Endothelial cell (in vitro differentiated cells): ENCODE measurements around the gene FIG4. TPM values are rescaled to one million over a fixed set of nuclear protein-coding genes. Genes with fewer than 3 reads are reported as not detected.
"Not testable (repeated sequence)": the region's sequence is repeated elsewhere in the genome, so short reads cannot be mapped to it uniquely, and the experiment has no call there.

Source experiments
- DNase-seq: peaks from one replicate; pipeline ENCODE4 v3.0.0; 2021; ENCODE audit warnings: low spot score
- H3K27ac Mint-ChIP-seq: one replicate; pipeline ENCODE4 v1.8.0; 2021; ENCODE audit warnings: mixed read lengths, inconsistent platforms; ENCODE audit not compliant: unreplicated experiment
- H3K27me3 Mint-ChIP-seq: one replicate; pipeline ENCODE4 v1.8.0; 2021; ENCODE audit warnings: mild to moderate bottlenecking, moderate library complexity, mixed read lengths, inconsistent platforms; ENCODE audit not compliant: unreplicated experiment
- H3K36me3 Mint-ChIP-seq: one replicate; pipeline ENCODE4 v1.8.0; 2021; ENCODE audit warnings: mild to moderate bottlenecking, low read depth, mixed read lengths, inconsistent platforms; ENCODE audit not compliant: unreplicated experiment
- H3K4me1 Mint-ChIP-seq: one replicate; pipeline ENCODE4 v1.8.0; 2021; ENCODE audit warnings: mild to moderate bottlenecking, mixed read lengths, inconsistent platforms; ENCODE audit not compliant: unreplicated experiment
- H3K4me3 Mint-ChIP-seq: one replicate; pipeline ENCODE4 v1.8.0; 2021; ENCODE audit warnings: mild to moderate bottlenecking, mixed read lengths, inconsistent platforms; ENCODE audit not compliant: unreplicated experiment
- H3K9me3 Mint-ChIP-seq: one replicate; pipeline ENCODE4 v1.8.0; 2021; ENCODE audit warnings: mixed read lengths, inconsistent platforms; ENCODE audit not compliant: unreplicated experiment
- total RNA-seq: library from RNA; stranded (reverse); fragmentation: NEBNext Ultra II Directional; extraction: Animal tissue kit (Norgen Biotek cat#: 25700); gene quantifications from one replicate; pipeline ENCODE4 v1.2.1, GENCODE V29; 2021; ENCODE audit not compliant: unreplicated experiment
- TF ChIP-seq, protein P1 (sequence below): fragments of 200-600 bp; sonication (generic); IDR thresholded peaks from one replicate; pipeline ENCODE4 v1.5.0; 2021; ENCODE audit warnings: antibody characterized with exemption; ENCODE audit not compliant: unreplicated experiment

Gene FIG4
- total RNA-seq, 1 donor from 2014 or later, result 9.2 TPM

DNA sequence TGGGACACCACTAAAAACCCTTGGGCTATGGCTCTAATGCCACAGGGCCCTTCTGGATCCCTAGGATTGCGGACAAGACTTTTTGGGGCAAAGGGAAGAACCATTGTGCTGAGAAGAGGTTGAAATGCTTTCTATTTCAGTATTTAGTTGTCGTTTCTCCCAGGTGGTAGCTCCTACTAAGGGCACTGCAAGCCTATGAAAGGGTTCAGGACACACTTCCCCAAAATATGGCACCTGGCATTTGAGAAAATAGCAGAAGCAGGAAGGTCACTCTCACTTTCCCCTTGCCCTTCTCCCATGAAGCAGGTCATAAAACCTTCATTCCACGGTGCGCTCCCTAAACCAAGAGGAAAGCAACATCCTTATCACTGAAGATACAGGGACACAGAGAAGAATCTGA lies 161.6 kb downstream of the FIG4 start:
- H3K9me3 Mint-ChIP-seq, result no peaks in the 10 kb centered on the region
- no peak overlapping the region for H3K4me3 Mint-ChIP-seq
- H3K4me1 Mint-ChIP-seq, result no peaks in the 10 kb centered on the region
- no peaks in the 10 kb centered on the region for H3K36me3 Mint-ChIP-seq
- DNase-seq, result no peak
- TF ChIP-seq, protein P1, sequence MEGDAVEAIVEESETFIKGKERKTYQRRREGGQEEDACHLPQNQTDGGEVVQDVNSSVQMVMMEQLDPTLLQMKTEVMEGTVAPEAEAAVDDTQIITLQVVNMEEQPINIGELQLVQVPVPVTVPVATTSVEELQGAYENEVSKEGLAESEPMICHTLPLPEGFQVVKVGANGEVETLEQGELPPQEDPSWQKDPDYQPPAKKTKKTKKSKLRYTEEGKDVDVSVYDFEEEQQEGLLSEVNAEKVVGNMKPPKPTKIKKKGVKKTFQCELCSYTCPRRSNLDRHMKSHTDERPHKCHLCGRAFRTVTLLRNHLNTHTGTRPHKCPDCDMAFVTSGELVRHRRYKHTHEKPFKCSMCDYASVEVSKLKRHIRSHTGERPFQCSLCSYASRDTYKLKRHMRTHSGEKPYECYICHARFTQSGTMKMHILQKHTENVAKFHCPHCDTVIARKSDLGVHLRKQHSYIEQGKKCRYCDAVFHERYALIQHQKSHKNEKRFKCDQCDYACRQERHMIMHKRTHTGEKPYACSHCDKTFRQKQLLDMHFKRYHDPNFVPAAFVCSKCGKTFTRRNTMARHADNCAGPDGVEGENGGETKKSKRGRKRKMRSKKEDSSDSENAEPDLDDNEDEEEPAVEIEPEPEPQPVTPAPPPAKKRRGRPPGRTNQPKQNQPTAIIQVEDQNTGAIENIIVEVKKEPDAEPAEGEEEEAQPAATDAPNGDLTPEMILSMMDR, result no peak
- H3K27ac Mint-ChIP-seq, result no peak overlapping the region
- peaks cover 2% of the 10 kb centered on the region for H3K27me3 Mint-ChIP-seq

DNA sequence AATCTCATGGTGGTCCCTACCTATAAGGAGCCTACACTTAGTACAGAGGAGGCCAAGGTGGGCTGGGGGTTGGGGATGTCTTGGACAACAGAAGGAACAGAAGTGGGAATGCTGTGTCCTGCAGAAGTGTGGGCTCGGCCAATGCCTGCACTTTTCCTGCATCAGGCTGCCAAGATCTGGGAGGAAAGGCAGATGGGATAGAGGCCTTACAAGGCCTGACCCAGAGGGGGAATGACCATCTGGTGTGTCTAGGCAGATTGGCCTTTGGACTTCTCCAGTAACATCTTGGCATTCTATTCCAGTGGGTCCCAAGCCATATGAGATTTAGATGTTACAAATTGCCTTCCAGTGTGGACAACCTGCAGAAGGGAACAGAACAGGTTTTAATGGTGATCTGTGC lies 162.3 kb downstream of the FIG4 start:
- H3K27me3 Mint-ChIP-seq, result peaks cover 2% of the 10 kb centered on the region
- H3K27ac Mint-ChIP-seq, result no peak overlapping the region
- no peaks in the 10 kb centered on the region for H3K9me3 Mint-ChIP-seq
- TF ChIP-seq, protein P1, result no peak
- H3K4me3 Mint-ChIP-seq, result no peak overlapping the region
- H3K36me3 Mint-ChIP-seq, result no peaks in the 10 kb centered on the region
- no peak for DNase-seq
- H3K4me1 Mint-ChIP-seq, result no peaks in the 10 kb centered on the region

DNA sequence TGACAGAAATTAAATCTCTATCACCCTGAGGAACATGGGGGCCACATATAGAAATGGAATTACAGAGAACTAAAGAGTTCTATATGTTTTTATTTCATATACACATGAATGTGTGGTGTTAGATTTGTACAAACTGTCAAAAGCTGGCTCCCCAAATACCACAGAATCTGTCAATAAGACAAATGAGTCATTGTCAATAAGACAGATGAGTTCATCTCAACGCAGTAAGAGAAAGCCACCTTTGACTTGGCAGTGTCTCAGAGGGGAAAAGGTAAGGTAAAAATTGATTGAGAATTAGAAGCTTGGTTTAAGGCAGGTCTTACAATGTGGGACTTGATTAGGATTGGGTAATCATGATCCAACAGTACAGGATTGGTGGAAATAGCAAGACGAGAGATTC lies 162.9 kb downstream of the FIG4 start:
- Mint-ChIP-seq H3K9me3 (no peaks in the 10 kb centered on the region), H3K36me3 (no peaks in the 10 kb centered on the region), H3K27me3 (peaks cover 2% of the 10 kb centered on the region), H3K27ac (no peak overlapping the region), H3K4me1 (no peaks in the 10 kb centered on the region), H3K4me3 (no peak overlapping the region)
- no peak for DNase-seq
- TF ChIP-seq, protein P1, result no peak

DNA sequence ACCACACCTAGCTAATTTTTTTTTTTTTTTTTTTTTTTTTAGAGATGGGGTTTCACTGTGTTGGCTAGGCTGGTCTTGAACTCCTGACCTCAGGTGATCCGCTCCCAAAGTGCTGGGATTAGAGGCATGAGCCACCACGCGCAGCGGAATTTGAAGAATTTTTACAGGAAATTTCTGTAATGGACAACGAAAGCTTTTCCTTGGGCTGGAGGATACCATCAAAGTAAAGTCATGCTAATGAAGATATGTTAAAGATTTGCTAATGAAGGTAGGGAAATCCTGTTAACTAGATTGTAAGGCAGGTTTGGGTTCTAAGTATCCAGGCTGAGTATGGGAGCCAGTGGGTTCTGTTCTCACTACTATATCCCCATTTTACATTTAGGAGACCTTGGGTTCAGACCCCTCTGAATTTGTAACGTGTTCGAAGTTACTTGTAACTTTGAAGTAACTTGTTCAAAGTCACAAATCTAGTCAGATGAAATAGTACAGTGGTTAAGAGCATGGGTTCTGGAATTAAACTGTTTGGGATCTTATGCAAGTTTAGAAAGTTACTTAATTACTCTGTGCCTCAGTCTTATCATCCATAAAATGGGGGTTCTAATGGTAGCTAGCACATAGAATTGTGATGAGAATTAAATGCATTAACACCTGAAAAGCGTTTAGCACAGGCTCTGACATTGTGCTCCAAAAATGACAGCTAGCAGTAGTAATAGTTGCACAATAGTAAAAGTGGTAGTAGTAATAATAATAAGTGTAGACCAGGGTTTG lies 163.6 kb downstream of the FIG4 start:
- H3K9me3 Mint-ChIP-seq, result peaks cover under 1% of the 10 kb centered on the region
- DNase-seq, result no peak
- H3K4me1 Mint-ChIP-seq, result no peaks in the 10 kb centered on the region
- H3K27me3 Mint-ChIP-seq, result peaks cover 2% of the 10 kb centered on the region
- peaks cover under 1% of the 10 kb centered on the region for H3K36me3 Mint-ChIP-seq
- no peak overlapping the region for H3K4me3 Mint-ChIP-seq
- TF ChIP-seq, protein P1, result no peak
- H3K27ac Mint-ChIP-seq, result no peak overlapping the region

DNA sequence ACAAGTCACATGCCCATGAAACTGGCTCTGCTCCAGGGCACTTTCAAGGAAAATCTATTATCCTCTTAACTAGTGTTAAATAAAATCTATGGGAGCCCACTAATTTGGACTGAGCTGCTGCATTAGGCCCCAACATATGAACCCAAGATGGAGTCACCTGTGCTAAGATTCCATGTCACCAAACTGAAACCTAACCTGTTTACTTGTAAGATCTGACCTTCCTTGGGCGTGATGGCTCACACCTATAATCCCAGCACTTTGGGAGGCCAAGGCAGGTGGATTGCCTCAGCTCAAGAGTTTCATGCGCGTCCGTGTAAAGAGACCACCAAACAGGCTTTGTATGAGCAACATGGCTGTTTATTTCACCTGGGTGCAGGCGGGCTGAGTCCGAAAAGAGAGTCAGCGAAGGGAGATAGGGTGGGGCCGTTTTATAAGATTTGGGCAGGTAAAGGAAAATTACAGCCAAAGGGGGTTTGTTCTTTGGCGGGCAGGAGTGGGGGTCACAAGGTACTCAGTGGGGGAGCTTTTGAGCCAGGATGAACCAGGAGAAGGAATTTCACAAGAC lies 164.5 kb downstream of the FIG4 start:
- not testable (repeated sequence) for H3K4me1 Mint-ChIP-seq, H3K9me3 Mint-ChIP-seq, H3K27me3 Mint-ChIP-seq, H3K27ac Mint-ChIP-seq, H3K4me3 Mint-ChIP-seq, H3K36me3 Mint-ChIP-seq, DNase-seq
